Cortex of kidney (tissue), 1 donor: ENCODE results near the gene UBE2D4.
"Not testable (repeated sequence)": the region's sequence is repeated elsewhere in the genome, so short reads cannot be mapped to it uniquely, and the experiment has no call there.

ENCODE experiments used
- DNase-seq: peaks from one replicate; lab custom pipeline; 2025; lab: John Stamatoyannopoulos, UW

The UBE2D4 gene

DNA sequence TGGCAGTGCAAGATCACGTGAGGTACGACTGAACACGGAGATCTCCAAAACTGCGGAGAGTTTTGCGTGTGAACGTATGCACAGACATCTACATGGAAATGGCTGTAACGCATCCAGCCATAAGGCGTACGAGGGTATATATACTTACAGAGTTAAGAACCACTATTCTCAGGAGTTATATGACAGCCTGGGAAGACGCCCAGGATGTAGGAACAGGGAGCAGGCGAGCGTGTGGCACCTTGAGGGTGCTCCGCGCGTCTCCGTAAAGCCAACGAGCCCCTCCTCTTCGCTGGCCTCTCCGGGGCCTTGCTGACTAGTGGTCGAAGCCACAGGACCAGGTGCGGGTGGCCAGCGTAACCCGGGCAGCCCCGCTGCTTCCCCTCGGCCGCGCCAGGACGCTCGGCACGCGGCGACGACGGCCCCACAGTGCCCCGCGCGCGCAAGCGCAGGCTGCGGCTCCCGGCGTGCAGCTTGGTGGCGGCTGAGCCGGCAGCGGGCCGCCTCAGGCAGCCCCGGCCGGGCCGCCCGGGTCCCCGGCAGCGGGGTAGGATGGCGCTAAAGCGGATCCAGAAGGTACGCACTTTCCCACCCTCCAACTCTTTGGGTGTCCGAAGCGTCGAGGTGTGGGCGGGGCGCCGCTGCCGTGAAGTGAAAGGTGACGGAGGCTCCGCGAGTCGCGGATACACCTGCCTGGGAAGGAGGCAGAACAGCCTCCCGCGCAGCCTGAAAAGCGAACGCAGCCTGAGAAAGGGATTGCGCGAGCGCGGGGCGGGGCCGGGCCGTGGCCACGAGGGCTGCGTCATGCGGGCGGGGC is at the start of gene UBE2D4:
TSS of gene UBE2D4 (plus strand) at position 453 of the 814 bp plus-strand sequence. CDS start at position 550, 97 bp downstream.
- peak; percentile 54 for DNase-seq

GRCh38 chr7:43876976-43877745 is 49.1 kb upstream of the UBE2D4 start:
- no peak for DNase-seq

- DNase-seq: no peak
Observed at GRCh38 chr7:43877968-43878864, 48.0 kb upstream of the UBE2D4 start.

- DNase-seq: no peak
Observed at GRCh38 chr7:43878867-43879266, 47.4 kb upstream of the UBE2D4 start.

DNA sequence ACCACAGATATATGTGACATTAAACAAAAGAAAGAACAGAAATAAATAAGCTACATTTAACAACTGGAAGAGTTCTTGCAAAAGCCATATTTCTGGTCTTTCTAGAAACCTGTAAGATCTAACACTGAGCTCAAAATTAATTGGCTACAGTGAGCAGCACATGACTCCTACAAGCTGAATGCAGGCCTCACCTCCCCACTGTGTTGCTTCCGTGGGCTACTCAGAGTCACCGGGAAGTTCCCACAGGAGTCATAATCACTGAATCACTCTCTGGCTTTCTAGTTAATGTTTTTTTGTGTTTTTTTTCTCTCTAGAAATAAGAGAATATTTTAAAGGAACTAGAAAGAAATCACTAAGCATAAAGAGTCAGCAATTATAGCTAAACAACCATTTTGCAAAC is 46.8 kb upstream of the UBE2D4 start:
- DNase-seq: no peak

- DNase-seq: no peak
Observed at GRCh38 chr7:43880596-43880995, 45.6 kb upstream of the UBE2D4 start.

DNA sequence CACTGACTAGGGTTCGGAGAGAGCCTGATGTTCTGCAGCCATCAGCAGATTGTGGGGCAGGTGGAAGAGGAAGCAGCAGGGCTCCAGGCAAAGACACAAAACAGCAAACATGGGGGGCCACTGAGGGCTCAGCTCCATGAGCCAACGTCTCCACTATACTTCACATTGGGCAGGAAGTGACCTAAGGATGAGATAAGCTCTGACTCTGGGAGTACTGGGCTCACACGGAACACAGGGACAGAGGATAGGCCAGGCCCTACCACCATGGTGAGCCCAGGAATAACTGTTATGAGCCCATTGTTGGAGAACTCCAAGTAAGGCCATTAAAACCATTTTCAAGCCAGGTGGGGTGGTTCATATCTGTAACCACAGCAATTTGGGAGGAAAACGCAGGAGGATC is 42.0 kb upstream of the UBE2D4 start:
- no peak for DNase-seq

- no peak for DNase-seq
Observed at GRCh38 chr7:43884617-43885016, 41.6 kb upstream of the UBE2D4 start.

DNA sequence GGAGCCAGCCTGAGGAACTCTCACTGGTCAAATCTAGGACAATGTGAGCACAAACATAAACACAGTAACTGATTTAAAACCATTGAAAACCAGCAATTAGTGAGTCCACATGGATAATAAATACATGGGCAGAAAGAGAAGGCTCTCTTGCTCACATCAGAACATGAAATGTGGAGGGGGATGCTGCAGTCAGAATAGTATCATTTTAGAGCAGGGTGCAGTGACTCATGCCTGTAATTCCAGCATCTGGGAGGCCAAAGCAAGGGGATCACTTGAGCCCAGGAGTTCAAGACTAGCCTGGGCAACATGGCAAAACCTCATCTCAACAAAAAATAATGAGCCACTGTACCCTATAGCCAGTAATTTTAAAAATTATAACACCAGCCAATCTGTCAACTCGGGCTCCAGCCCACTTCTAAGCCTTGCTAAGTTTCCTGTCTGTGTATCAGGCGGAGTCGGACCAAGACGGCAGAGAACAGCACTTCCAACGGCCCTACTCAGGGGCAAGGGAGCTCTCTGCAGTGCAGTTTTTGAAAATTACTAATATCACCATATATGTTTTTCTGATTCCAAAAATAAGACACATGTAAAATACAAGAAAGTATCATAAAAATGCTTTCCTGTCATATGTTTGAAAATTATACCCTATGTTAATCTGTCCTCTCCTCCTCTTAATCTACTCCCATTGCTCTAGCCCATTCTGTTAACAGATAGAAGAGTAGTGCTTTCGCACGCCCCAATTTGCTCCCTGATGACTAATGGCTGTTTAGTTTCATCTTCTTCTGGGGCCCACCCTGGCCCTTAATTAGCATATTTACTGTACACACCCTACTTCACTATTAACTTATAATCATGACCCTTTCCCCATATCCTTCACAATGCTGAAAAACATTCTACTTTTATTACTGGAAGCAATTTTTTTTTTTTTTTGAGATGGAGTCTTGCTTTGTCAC is 37.0 kb upstream of the UBE2D4 start:
- DNase-seq: no peak

DNA sequence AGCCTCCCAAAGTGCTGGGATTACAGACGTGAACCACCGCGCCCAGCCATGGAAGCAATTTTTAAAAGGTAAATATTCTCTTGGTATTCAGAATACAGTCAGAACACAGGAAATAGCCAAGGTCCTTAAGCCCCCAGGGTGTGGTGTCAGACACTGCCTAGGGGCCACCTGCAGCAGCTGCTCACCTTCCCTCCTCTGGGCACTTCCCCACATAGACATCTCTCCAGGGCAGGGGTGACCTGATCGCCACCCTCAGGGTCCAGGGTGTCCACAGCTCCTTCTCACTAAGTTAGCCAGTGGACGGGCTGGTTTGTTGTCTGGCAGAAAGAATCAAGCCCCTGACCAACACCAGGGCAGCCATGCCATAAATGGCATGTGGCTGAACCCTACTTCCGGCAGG is 35.8 kb upstream of the UBE2D4 start:
- DNase-seq: no peak

DNA sequence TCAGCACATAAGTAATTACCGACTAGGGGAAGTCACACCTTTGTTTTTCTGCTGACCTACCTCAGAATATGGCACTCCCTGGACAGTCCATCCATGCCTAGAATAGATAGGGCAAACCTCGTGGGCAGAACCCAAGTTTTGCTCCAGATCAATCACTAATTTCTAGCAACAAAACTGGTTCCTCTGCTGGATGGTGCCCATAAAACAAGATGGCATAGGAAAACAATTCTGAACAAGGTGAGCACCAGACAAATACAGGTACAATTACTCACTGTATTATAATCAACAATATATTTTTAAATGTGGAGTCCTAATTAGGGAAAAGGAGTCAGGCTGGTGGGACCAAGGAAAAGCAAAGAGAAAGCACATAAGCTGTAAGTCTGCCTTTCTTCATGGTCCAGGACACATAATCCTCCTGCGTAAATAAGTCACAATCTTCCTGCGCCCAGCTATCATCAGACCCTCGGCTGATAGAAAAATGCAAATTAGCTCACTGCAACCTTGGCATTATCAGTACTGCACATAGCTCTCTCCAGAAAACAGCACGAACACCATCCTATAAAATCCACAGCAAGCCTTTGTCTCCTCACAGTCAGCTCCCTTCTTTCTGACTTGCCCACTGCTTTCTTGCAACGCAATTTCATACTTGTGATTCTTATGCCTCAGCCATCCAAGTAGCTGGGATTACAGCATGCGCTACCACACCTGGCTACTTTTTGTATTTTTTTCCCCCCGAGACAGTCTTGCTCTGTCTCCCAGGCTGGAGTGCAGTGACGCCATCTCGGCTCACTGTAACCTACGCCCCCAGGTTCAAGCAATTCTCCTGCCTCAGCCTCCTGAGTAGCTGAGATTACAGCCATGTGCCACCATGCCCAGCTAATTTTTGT is 34.9 kb upstream of the UBE2D4 start:
- no peak for DNase-seq

DNA sequence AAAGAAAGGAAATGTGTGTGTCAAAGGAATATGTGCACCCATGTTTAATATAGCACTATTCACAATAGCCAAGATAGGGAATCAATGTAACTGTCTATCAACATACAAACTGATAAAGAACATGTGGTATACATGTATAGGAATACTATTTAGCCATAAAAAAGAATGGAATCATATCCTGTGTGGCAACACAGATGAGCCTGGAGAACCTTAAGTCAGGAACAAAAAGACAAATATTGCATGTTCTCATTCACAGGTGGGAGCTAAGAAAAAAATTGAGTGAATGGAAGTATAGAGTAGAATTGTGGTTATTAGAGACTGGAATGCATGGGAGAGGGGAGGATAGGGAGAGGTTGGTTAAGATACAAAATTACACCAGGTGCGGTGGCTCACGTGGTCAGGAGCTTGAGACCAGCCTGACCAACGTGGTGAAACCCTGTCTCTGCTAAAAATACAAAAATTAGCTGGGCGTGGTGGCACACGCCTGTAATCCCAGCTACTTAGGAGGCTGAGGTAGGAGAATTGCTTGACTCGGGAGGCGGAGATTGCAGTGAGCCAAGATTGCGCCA is 30.3 kb upstream of the UBE2D4 start:
- no peak for DNase-seq

GRCh38 chr7:43898571-43898970 is 27.7 kb upstream of the UBE2D4 start:
- not testable (repeated sequence) for DNase-seq

GRCh38 chr7:43902542-43903054 is 23.6 kb upstream of the UBE2D4 start:
- DNase-seq: no peak

DNA sequence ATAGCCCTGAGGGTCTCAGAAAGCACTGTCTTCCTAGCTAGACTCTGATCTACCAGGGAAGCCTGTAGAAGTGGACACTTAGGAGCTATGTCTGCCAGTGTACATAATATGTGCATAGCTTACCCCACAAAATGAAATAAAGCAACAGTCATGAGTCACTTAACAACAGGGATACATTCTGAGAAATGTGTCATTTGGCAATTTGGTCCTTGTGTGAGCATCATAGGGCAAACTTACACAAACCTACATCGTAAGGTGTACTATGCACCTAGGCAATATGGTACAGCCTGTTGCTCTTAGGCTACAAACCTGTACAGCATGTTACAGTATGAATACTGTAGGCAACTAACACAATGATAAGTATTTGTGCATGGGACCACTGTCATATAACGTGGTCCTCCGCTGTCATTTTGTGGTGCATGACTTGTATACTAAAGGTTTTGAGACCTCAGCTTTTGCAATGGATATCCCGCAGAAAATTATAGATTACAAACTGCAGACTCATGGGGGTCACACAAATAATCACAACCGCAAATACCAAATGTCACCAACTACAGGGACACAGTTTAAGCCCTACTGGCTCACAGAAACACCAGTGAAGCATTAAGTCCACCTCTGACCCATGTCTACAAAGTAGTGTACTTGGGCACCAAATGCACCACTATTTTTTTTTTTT is 21.6 kb upstream of the UBE2D4 start:
- DNase-seq: no peak

GRCh38 chr7:43905209-43905946 is 20.9 kb upstream of the UBE2D4 start:
- DNase-seq: no peak

DNA sequence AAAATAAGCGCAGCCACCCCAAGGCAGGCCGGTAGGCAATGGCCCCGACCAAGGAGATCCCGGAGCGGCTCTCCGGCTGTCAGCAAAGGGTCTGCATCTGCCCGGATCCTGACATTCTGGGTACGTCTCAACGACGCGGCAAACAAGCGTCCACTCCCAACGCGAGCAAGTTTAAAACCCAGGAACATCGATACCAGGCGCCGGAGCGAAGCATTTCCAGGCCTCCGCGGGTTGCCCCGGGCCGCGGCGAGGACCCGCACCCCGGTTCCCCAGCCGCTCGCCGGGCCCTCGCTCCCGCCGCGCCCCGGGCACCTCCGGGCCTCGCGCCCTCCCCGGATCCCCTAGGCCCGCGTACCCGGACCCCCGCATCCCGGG is 20.3 kb upstream of the UBE2D4 start:
- DNase-seq: no peak

- peak; percentile 13 for DNase-seq
Observed at GRCh38 chr7:43906331-43907010, 19.8 kb upstream of the UBE2D4 start, which contains the start of gene URGCP. TSS of gene URGCP (minus strand) at chr7:43906596. CDS start at chr7:43906575, 21 bp downstream.
